ENCODE results near the gene SPTB.

- TF ChIP-seq SMC3 (IDR thresholded peaks at IDR 0.05; ENCODE audit: borderline replicate concordance, low read length) (no peak), CTCF (IDR thresholded peaks at IDR 0.05 in 2 of 3, conservative IDR thresholded peaks at IDR 0.05 in 1 of 3; ENCODE audit: control insufficient read depth in 2 of 3, extremely low read depth in 1 of 3, insufficient read depth in 1 of 3, low read depth in 3 of 3, low read length in 3 of 3) (no peak), E4F1 (IDR thresholded peaks at IDR 0.05; ENCODE audit: borderline replicate concordance, partially characterized antibody) (no peak), ZNF592 (IDR thresholded peaks at IDR 0.05) (no peak), SMAD1 (IDR thresholded peaks at IDR 0.05; ENCODE audit: low read depth, partially characterized antibody) (no peak), SRF (IDR thresholded peaks at IDR 0.05; ENCODE audit: low read depth in 2 of 2, low read length in 2 of 2) (no peak), FOS (IDR thresholded peaks at IDR 0.05; ENCODE audit: borderline replicate concordance, extremely low read depth, insufficient read length) (no peak)
Measured at GRCh38 chr14:64792231-64792630, 87.5 kb downstream of the SPTB start.
